Lung (tissue), 12 donors: ENCODE data around the gene PRDM16. TPM values are rescaled to one million over a fixed set of nuclear protein-coding genes. Genes with fewer than 3 reads are reported as not detected.

Experiments
- ATAC-seq: fragments of 200-7000 bp; cut with Tn5 transposase; one replicate; pipeline ENCODE4 v1.9.1; 2020; ENCODE audit warnings: moderate number of reproducible peaks; ENCODE audit not compliant: insufficient read depth, low FRiP score
- DNase-seq, 3 donors: peaks; one replicate each; pipeline ENCODE4 v3.0.0-alpha.2; 2013 to 2017
- H3K27ac ChIP-seq, 2 donors: one replicate each; pipeline ENCODE4 v1.5.1; 2013; ENCODE audit warnings: mild to moderate bottlenecking in 2 of 2, moderate library complexity in 2 of 2, control low read depth in 1 of 2, inconsistent platforms in 1 of 2, low read depth in 1 of 2, low read length in 1 of 2
- H3K27me3 ChIP-seq, 3 donors: one replicate each; pipeline ENCODE4 v1.5.1; 2013; ENCODE audit warnings: low read length in 2 of 3; ENCODE audit not compliant: control insufficient read depth in 3 of 3, insufficient read depth in 3 of 3
- H3K36me3 ChIP-seq, 4 donors: one replicate each; pipeline ENCODE4 v1.5.1; 2013; ENCODE audit warnings: low read length in 4 of 4, mild to moderate bottlenecking in 1 of 4, moderate library complexity in 1 of 4; ENCODE audit not compliant: control insufficient read depth in 4 of 4, insufficient read depth in 4 of 4
- H3K4me1 ChIP-seq, 5 donors: one replicate each; pipeline ENCODE4 v1.5.1; 2013; ENCODE audit warnings: low read length in 5 of 5, mild to moderate bottlenecking in 2 of 5, moderate library complexity in 1 of 5; ENCODE audit not compliant: control insufficient read depth in 5 of 5, insufficient read depth in 5 of 5
- H3K4me3 ChIP-seq: one replicate; pipeline ENCODE4 v1.5.1; 2013; ENCODE audit warnings: mild to moderate bottlenecking, control low read depth, moderate library complexity
- H3K9ac ChIP-seq, 2 donors: one replicate each; pipeline ENCODE4 v1.5.1; 2013; ENCODE audit warnings: low read length in 2 of 2, control low read depth in 1 of 2; ENCODE audit not compliant: insufficient read depth in 1 of 2
- H3K9me3 ChIP-seq, 4 donors: one replicate each; pipeline ENCODE4 v1.5.1; 2013; ENCODE audit warnings: low read length in 3 of 4, mild to moderate bottlenecking in 1 of 4, moderate library complexity in 1 of 4; ENCODE audit not compliant: control insufficient read depth in 4 of 4, insufficient read depth in 3 of 4
- WGBS, 2 donors: extraction: QIAGEN DNeasy Blood & Tissue Kit; methylation state at CpG; one replicate each; pipeline ENCODE4 v1.1.7; 2013; 5-methylcytosine and 5-hydroxymethylcytosine counted together
- polyA plus RNA-seq, 2 donors: library from polyadenylated mRNA; stranded (reverse); fragments of 200-250 nt; gene quantifications; one replicate each; pipeline ENCODE4 v1.2.1, GENCODE V29; 2013
- total RNA-seq, 2 donors: library from RNA; depleted of rRNA in 1 of 2; stranded (reverse); fragments of >200 nt in 1 of 2; gene quantifications; one replicate each; pipeline ENCODE4 v1.2.1, GENCODE V29; 2014 to 2021
- TF ChIP-seq, protein P1 (sequence below): IDR thresholded peaks from 2 replicates; pipeline ENCODE4 v1.5.1; 2012; ENCODE audit warnings: mild to moderate bottlenecking; ENCODE audit errors: control extremely low read depth, extremely low read depth
- donor health status: control.
- donor health status: control.
- donor health status: Bipolar disorder and iron deficiency.
- donor health status: healthy.
- donor health status: DM: yes; HTN: yes; CAD: no.

The PRDM16 gene
- total and polyA plus RNA-seq, 4 donors: 2.4 to 36.5 (median 13.1) TPM

DNA sequence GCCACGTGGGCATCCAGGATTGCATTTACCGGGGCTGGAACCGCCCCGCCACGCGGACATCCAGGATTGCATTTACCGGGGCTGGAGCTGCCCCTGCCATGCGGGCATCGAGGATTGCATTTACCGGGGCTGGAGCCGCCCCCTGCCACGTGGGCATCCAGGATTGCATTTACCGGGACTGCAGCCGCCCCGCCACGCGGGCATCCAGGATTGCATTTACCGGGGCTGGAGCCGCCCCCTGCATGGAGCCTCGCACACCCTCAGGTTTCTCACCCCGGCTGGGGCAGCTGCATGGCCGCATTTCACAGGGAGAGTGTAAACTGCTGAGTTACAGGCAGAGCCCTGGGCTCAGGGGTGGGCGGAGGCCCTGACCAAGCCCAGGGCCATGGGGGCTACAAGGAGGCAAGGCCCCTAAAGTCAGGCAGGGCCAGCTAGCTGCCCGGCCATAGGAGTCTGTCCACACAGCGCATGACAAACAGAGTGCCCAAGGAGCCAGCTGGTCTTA, 218.7 kb downstream of the PRDM16 start:
- Histone ChIP-seq H3K4me1 (peaks cover 0 to 11% (median 0%) of the 10 kb centered on the region in 5 donors), H3K27me3 (peaks cover 0 to 18% (median 9%) of the 10 kb centered on the region in 3 donors), H3K27ac (no peak overlapping the region), H3K9me3 (no peaks in the 10 kb centered on the region), H3K9ac (no peak overlapping the region), H3K4me3 (no peak overlapping the region), H3K36me3 (no peaks in the 10 kb centered on the region)
- ATAC-seq (no peak), DNase-seq (no peak)
- TF ChIP-seq, protein P1, sequence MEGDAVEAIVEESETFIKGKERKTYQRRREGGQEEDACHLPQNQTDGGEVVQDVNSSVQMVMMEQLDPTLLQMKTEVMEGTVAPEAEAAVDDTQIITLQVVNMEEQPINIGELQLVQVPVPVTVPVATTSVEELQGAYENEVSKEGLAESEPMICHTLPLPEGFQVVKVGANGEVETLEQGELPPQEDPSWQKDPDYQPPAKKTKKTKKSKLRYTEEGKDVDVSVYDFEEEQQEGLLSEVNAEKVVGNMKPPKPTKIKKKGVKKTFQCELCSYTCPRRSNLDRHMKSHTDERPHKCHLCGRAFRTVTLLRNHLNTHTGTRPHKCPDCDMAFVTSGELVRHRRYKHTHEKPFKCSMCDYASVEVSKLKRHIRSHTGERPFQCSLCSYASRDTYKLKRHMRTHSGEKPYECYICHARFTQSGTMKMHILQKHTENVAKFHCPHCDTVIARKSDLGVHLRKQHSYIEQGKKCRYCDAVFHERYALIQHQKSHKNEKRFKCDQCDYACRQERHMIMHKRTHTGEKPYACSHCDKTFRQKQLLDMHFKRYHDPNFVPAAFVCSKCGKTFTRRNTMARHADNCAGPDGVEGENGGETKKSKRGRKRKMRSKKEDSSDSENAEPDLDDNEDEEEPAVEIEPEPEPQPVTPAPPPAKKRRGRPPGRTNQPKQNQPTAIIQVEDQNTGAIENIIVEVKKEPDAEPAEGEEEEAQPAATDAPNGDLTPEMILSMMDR: no peak
- 93% methylated on average over 24 to 25 of the region's 25 CpGs for whole genome bisulfite sequencing, 2 donors

DNA sequence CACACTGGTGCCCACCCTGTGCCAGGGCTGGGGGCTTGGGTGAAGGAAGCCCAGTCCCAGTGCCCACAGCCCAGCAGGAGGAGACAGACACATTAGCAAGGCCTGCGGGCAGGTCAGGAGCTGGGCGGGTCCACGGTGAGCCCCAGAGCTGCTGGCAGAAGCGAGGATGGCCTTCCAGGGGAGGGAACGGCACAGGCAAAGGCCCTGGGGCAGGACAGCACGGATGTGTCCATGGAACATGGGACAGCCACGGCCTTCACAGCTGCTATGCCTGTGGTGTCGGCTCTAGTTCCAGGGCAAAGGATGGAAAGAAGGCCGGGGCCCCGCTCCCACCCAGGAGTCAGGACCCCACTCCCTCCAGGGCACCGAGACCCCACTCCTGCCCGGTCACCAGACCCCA, 220.5 kb downstream of the PRDM16 start:
- peaks cover 0 to 7% (median under 1%) of the 10 kb centered on the region in 3 donors for H3K27me3 ChIP-seq
- WGBS, 2 donors: 92 to 96% methylated on average over 12 of the region's 12 CpGs
- TF ChIP-seq, protein P1: no peak
- H3K9ac ChIP-seq: no peak overlapping the region
- no peak overlapping the region for H3K4me3 ChIP-seq
- H3K36me3 ChIP-seq: no peaks in the 10 kb centered on the region
- no peak for DNase-seq
- H3K4me1 ChIP-seq: peaks cover 0 to 17% (median 0%) of the 10 kb centered on the region in 5 donors
- no peak overlapping the region for H3K27ac ChIP-seq
- no peaks in the 10 kb centered on the region for H3K9me3 ChIP-seq
- ATAC-seq: no peak

DNA sequence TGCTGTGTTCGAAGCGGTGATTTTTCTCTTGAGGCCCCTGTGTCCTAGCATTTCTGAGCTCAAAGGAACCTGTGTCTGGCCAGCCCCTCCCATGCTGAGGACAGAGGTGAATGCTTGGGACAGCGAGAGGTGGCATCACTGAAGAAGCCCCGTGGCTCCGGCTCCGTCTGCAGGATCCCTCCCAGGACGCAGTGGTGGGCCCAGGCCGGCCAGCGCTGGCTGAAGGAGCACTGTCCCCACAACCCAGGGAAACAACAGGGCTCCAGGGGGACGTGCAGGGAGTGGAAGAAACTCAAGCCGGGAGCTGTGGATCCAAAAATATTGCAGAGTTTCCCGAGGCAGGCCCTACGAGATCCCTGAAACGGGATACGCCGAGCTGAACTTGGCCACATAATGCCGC, 221.4 kb downstream of the PRDM16 start:
- H3K27ac ChIP-seq: no peak overlapping the region
- no peak for DNase-seq
- TF ChIP-seq, protein P1: no peak
- H3K9me3 ChIP-seq: no peaks in the 10 kb centered on the region
- no peak for ATAC-seq
- WGBS, 2 donors: 88 to 94% methylated on average over 17 of the region's 17 CpGs
- H3K4me1 ChIP-seq: peaks cover 0 to 17% (median under 1%) of the 10 kb centered on the region in 5 donors
- peaks cover 0 to 6% (median 0%) of the 10 kb centered on the region in 3 donors for H3K27me3 ChIP-seq
- H3K4me3 ChIP-seq: no peak overlapping the region
- no peaks in the 10 kb centered on the region for H3K36me3 ChIP-seq
- no peak overlapping the region for H3K9ac ChIP-seq

DNA sequence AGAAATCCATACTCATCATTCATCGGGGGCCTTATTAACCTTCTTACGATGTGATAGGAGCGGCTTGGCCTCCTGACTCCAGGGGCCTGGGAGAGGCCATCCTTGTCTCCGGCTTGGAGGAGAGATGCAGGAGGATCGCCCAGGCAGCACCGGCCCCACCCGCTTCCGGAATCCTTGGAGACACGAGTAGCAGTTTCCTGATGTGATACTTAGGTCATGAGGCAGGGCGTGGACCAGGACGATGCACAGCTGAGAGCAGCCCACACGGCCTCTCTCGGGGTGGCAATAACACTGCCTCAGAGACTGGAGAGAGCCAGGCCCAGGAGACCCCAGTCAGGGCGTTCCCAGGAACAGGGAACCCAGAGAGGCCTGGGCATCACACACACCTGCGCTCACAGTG, 221.9 kb downstream of the PRDM16 start:
- Histone ChIP-seq H3K36me3 (no peaks in the 10 kb centered on the region), H3K9ac (no peak overlapping the region), H3K9me3 (no peaks in the 10 kb centered on the region), H3K27ac (no peak overlapping the region), H3K4me3 (no peak overlapping the region), H3K27me3 (peaks cover 0 to 3% (median 0%) of the 10 kb centered on the region in 3 donors), H3K4me1 (peaks cover 0 to 20% (median 2%) of the 10 kb centered on the region in 5 donors)
- ATAC-seq (no peak), DNase-seq (no peak)
- TF ChIP-seq, protein P1: no peak
- 79 to 87% methylated on average over 15 of the region's 15 CpGs for WGBS, 2 donors
